GM19238 (cell line): Measurements from ENCODE around the gene SPDYE17.
"Not testable (repeated sequence)": the region's sequence is repeated elsewhere in the genome, so short reads cannot be mapped to it uniquely, and the experiment has no call there.

Experiments
- DNase-seq: peaks from one replicate; pipeline ENCODE4 v3.0.0; 2011; ENCODE audit warnings: low spot score; ENCODE audit not compliant: insufficient read length

The SPDYE17 gene

GRCh38 chr7:77032261-77032660 is at the start of gene SPDYE17:
SPDYE17 (minus strand) TSS chr7:77032361; CDS start chr7:77030570, 1,791 bp downstream.
- DNase-seq, result not testable (repeated sequence)

GRCh38 chr7:77080236-77080635 is 48.1 kb upstream of the SPDYE17 start:
- not testable (repeated sequence) for DNase-seq

GRCh38 chr7:77079624-77080023 is 47.5 kb upstream of the SPDYE17 start:
- DNase-seq, result not testable (repeated sequence)

GRCh38 chr7:77079112-77079511 is 47.0 kb upstream of the SPDYE17 start:
- not testable (repeated sequence) for DNase-seq

GRCh38 chr7:77077060-77077459 is 44.9 kb upstream of the SPDYE17 start:
- not testable (repeated sequence) for DNase-seq

GRCh38 chr7:77074786-77075396 is 42.7 kb upstream of the SPDYE17 start:
- not testable (repeated sequence) for DNase-seq

GRCh38 chr7:77071108-77071507 is 38.9 kb upstream of the SPDYE17 start:
- DNase-seq, result not testable (repeated sequence)

GRCh38 chr7:77065869-77066268 is 33.7 kb upstream of the SPDYE17 start:
- DNase-seq, result not testable (repeated sequence)

GRCh38 chr7:77063732-77064131 is 31.6 kb upstream of the SPDYE17 start:
- DNase-seq, result not testable (repeated sequence)

GRCh38 chr7:77062557-77062956 is 30.4 kb upstream of the SPDYE17 start, which contains the start of gene SPDYE18:
SPDYE18 (minus strand) TSS chr7:77062558; CDS start chr7:77060512, 2,046 bp downstream.
- DNase-seq, result not testable (repeated sequence)

- not testable (repeated sequence) for DNase-seq
These were observed 5.8 kb downstream of the SPDYE17 start for GRCh38 chr7:77026349-77026748.

- not testable (repeated sequence) for DNase-seq
These were observed 22.0 kb downstream of the SPDYE17 start for GRCh38 chr7:77010074-77010680.

- DNase-seq, result not testable (repeated sequence)
These were observed 24.2 kb downstream of the SPDYE17 start for GRCh38 chr7:77008000-77008399.

GRCh38 chr7:77006127-77007110 is 25.7 kb downstream of the SPDYE17 start:
- not testable (repeated sequence) for DNase-seq

- DNase-seq, result not testable (repeated sequence)
These were observed 26.6 kb downstream of the SPDYE17 start for GRCh38 chr7:77005461-77006057.

- DNase-seq, result not testable (repeated sequence)
These were observed 28.0 kb downstream of the SPDYE17 start for GRCh38 chr7:77004151-77004550.

GRCh38 chr7:77003241-77003640 is 28.9 kb downstream of the SPDYE17 start:
- not testable (repeated sequence) for DNase-seq

- DNase-seq, result not testable (repeated sequence)
These were observed 29.4 kb downstream of the SPDYE17 start for GRCh38 chr7:77002678-77003233.

- DNase-seq, result not testable (repeated sequence)
These were observed 30.1 kb downstream of the SPDYE17 start for GRCh38 chr7:77002104-77002503.

GRCh38 chr7:76999474-77000107 is 32.6 kb downstream of the SPDYE17 start:
- not testable (repeated sequence) for DNase-seq
